Chondrocyte (in vitro differentiated cells): Measurements from ENCODE around the gene DIS3L2. TPM values are rescaled to one million over a fixed set of nuclear protein-coding genes. Genes with fewer than 3 reads are reported as not detected.

Source experiments
- DNase-seq: peaks from one replicate; pipeline ENCODE4 v3.0.0; 2021; ENCODE audit warnings: mixed read lengths, low spot score
- H3K27ac Mint-ChIP-seq: one replicate; pipeline ENCODE4 v1.8.0; 2021; ENCODE audit warnings: mild to moderate bottlenecking, moderate library complexity, mixed read lengths; ENCODE audit not compliant: unreplicated experiment
- H3K27me3 Mint-ChIP-seq: 2 replicates; pipeline ENCODE4 v1.8.0; 2021; ENCODE audit warnings: low read depth, mixed read lengths
- H3K36me3 Mint-ChIP-seq: 2 replicates; pipeline ENCODE4 v1.8.0; 2021; ENCODE audit warnings: low read depth, mixed read lengths
- H3K4me1 Mint-ChIP-seq: 2 replicates; pipeline ENCODE4 v1.8.0; 2021; ENCODE audit warnings: low read depth, mild to moderate bottlenecking, mixed read lengths
- H3K4me3 Mint-ChIP-seq: one replicate; pipeline ENCODE4 v1.8.0; 2021; ENCODE audit warnings: mild to moderate bottlenecking, moderate library complexity, mixed read lengths; ENCODE audit not compliant: unreplicated experiment
- H3K9me3 Mint-ChIP-seq: 2 replicates; pipeline ENCODE4 v1.8.0; 2021; ENCODE audit warnings: low read depth, mixed read lengths
- total RNA-seq: library from RNA; stranded (reverse); gene quantifications from 3 replicates; pipeline ENCODE4 v1.2.1, GENCODE V29; 2021
- TF ChIP-seq, protein P1 (sequence below): fragments of 200-600 bp; sonication (generic); IDR thresholded peaks from 2 replicates; pipeline ENCODE4 v1.5.0; 2021; ENCODE audit warnings: antibody characterized with exemption, mild to moderate bottlenecking, moderate library complexity

DIS3L2 gene
- total RNA-seq, 1 donor from 2014 or later: 17.5 TPM

- TF ChIP-seq, protein P1, sequence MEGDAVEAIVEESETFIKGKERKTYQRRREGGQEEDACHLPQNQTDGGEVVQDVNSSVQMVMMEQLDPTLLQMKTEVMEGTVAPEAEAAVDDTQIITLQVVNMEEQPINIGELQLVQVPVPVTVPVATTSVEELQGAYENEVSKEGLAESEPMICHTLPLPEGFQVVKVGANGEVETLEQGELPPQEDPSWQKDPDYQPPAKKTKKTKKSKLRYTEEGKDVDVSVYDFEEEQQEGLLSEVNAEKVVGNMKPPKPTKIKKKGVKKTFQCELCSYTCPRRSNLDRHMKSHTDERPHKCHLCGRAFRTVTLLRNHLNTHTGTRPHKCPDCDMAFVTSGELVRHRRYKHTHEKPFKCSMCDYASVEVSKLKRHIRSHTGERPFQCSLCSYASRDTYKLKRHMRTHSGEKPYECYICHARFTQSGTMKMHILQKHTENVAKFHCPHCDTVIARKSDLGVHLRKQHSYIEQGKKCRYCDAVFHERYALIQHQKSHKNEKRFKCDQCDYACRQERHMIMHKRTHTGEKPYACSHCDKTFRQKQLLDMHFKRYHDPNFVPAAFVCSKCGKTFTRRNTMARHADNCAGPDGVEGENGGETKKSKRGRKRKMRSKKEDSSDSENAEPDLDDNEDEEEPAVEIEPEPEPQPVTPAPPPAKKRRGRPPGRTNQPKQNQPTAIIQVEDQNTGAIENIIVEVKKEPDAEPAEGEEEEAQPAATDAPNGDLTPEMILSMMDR: no peak
- DNase-seq: peak; percentile 62
- Mint-ChIP-seq H3K27me3 (no peaks in the 10 kb centered on the region), H3K27ac (no peak overlapping the region), H3K4me1 (no peaks in the 10 kb centered on the region), H3K9me3 (no peaks in the 10 kb centered on the region), H3K36me3 (no peaks in the 10 kb centered on the region), H3K4me3 (no peak overlapping the region)
Observed at GRCh38 chr2:232341061-232341738, 379.7 kb downstream of the DIS3L2 start.

DNA sequence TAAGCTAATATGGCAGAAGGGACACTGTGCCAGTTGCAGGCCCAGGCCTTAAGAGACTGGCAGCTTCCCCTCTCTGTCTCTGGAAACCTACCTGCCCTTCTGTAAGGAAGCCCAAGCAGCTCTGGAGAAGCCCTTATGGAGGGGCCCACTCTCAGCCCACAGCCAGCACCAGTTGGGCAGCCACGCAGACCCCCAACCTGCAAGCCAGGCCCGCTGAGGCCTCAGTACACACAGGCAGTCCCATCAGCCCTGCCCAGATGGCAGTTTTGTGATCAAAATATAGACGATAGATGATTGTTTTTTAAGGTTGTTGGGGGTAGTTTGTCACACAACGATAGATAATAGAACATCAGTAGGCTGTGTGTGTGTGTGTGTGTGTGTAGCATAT lies 380.2 kb downstream of the DIS3L2 start:
- TF ChIP-seq, protein P1: no peak
- peaks cover 2% of the 10 kb centered on the region for H3K27me3 Mint-ChIP-seq
- no peak overlapping the region for H3K27ac Mint-ChIP-seq
- H3K4me3 Mint-ChIP-seq: no peak overlapping the region
- DNase-seq: peak; percentile 56
- H3K9me3 Mint-ChIP-seq: no peaks in the 10 kb centered on the region
- H3K4me1 Mint-ChIP-seq: no peaks in the 10 kb centered on the region
- H3K36me3 Mint-ChIP-seq: no peaks in the 10 kb centered on the region

GRCh38 chr2:232342635-232343565 lies 381.4 kb downstream of the DIS3L2 start:
- Mint-ChIP-seq H3K9me3 (no peaks in the 10 kb centered on the region), H3K27ac (no peak overlapping the region), H3K27me3 (peaks cover 2% of the 10 kb centered on the region), H3K36me3 (no peaks in the 10 kb centered on the region), H3K4me1 (no peaks in the 10 kb centered on the region), H3K4me3 (no peak overlapping the region)
- TF ChIP-seq, protein P1: no peak
- DNase-seq: peak; percentile 48

DNA sequence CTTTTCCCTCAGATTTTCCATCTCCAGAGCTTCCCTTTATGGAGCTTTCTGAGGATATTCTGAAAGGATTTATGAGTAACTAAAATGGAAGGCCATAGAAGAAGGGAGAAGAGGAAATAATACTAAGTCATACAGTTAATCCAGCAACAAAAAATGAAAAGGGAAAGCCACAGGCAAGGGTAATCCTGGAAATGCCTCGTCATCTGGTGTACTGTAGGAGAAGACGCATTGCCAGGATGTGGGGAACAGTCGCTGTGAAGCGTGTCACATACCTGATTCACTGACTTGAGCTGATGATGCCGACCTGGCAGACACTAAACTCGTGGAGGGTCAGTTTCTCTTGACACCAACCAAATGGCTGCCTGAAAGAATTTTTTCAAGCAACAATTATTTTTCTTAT lies 382.3 kb downstream of the DIS3L2 start:
- no peak overlapping the region for H3K4me3 Mint-ChIP-seq
- H3K9me3 Mint-ChIP-seq: no peaks in the 10 kb centered on the region
- H3K27me3 Mint-ChIP-seq: peaks cover 2% of the 10 kb centered on the region
- H3K36me3 Mint-ChIP-seq: no peaks in the 10 kb centered on the region
- H3K27ac Mint-ChIP-seq: no peak overlapping the region
- peak; percentile 32 for DNase-seq
- no peaks in the 10 kb centered on the region for H3K4me1 Mint-ChIP-seq
- TF ChIP-seq, protein P1: no peak

- H3K4me3 Mint-ChIP-seq: no peak overlapping the region
- no peaks in the 10 kb centered on the region for H3K4me1 Mint-ChIP-seq
- H3K27ac Mint-ChIP-seq: no peak overlapping the region
- no peaks in the 10 kb centered on the region for H3K36me3 Mint-ChIP-seq
- no peaks in the 10 kb centered on the region for H3K9me3 Mint-ChIP-seq
- H3K27me3 Mint-ChIP-seq: peaks cover 2% of the 10 kb centered on the region
- DNase-seq: peak; percentile 74
- TF ChIP-seq, protein P1: no peak
Observed at GRCh38 chr2:232345251-232345650, 383.7 kb downstream of the DIS3L2 start.
